ENCODE measurements around the gene PGGHG. TPM values are rescaled to one million over a fixed set of nuclear protein-coding genes. Genes with fewer than 3 reads are reported as not detected.
A peak's percentile ranks its signal among the peaks of the same experiment; 100 is the strongest.

The PGGHG gene
- total RNA-seq, 1 donor from 2014 or later = 163 TPM

DNA sequence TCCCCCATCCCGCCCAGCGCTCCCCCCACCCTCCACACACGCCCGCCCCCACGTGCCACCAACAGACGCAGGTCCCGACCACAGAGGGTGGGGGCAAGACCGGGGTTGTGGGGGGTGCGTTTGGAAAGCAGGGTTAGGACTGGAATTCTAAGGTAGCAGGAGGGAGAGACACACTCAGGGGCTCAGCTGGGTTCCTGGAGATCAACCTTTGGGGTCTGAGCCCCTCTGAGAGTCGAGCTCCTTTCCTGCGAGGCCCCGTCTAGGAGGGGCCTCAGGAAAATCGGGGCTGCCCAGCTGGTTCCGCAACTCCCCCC is 429 bp downstream of the PGGHG start:
- no peaks in the 10 kb centered on the region for H3K9me3 ChIP-seq
- TF ChIP-seq CTCF (IDR thresholded peaks at IDR 0.05) = no peak
- peak in 1 of 2 donors; percentile 18 for ATAC-seq
- H3K27me3 ChIP-seq (ENCODE audit: low read depth) = peaks cover 5% of the 10 kb centered on the region
- H3K4me1 ChIP-seq = peaks cover 21% of the 10 kb centered on the region
- intact Hi-C loops (cut with DNase I) = no loop called here
- peak overlapping the region; percentile 77 for H3K4me3 ChIP-seq
- DNase-seq = no peak
- peak overlapping the region; percentile 62 for H3K27ac ChIP-seq
- peaks cover 20% of the 10 kb centered on the region for H3K36me3 ChIP-seq

DNA sequence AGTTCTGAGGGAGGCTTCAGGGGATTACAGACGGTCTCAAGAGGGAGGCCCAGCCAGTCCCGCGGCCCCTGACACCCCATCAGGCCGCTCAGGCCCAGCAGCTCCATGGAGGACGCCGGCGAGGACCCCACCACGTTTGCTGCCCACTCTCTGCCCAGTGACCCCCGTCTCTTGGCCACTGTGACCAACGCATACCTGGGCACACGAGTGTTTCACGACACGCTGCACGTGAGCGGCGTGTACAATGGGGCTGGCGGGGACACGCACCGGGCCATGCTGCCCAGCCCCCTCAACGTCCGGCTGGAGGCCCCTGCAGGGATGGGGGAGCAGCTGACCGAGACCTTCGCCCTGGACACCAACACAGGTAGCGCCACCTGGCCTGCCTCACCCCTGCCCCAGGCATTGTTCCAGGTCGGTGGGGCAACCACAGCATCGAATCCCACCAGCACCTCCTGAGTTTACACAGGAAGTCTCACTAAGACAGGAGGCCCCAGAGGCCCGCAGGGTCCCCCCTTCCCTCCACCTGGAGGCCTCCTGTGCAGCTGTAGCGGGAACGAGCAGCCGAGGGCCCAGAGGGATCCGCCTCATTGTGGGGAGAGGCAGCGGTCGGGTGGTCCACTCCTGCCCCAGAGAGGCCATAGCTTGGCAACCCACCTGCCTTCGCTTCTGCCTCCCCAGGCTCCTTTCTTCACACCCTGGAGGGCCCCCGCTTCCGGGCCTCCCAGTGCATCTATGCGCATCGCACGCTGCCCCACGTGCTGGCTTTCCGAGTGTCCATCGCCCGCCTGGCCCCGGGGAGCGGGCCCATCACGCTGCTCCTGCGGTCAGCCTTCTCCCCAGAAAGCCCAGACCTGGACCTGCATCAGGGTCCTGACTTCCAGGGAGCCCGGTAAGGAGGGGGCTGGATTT is 1.0 kb downstream of the PGGHG start:
- peaks cover 21% of the 10 kb centered on the region for H3K4me1 ChIP-seq
- DNase-seq = peak; percentile 46
- no peak for ATAC-seq
- H3K27me3 ChIP-seq (ENCODE audit: low read depth) = no peaks in the 10 kb centered on the region
- peak overlapping the region; percentile 62 for H3K27ac ChIP-seq
- intact Hi-C loops (cut with DNase I) = no loop called here
- TF ChIP-seq CTCF (IDR thresholded peaks at IDR 0.05) = no peak
- peak overlapping the region; percentile 77 for H3K4me3 ChIP-seq
- H3K9me3 ChIP-seq = no peaks in the 10 kb centered on the region
- peaks cover 22% of the 10 kb centered on the region for H3K36me3 ChIP-seq

- H3K9me3 ChIP-seq = no peaks in the 10 kb centered on the region
- H3K27ac ChIP-seq = no peak overlapping the region
- no peak overlapping the region for H3K4me3 ChIP-seq
- H3K4me1 ChIP-seq = peaks cover 21% of the 10 kb centered on the region
- TF ChIP-seq CTCF (IDR thresholded peaks at IDR 0.05) = no peak
- no peaks in the 10 kb centered on the region for H3K27me3 ChIP-seq (ENCODE audit: low read depth)
- no peak for ATAC-seq
- peak; percentile 44 for DNase-seq
- H3K36me3 ChIP-seq = peaks cover 22% of the 10 kb centered on the region
- intact Hi-C loops (cut with DNase I) = no loop called here
Observed at GRCh38 chr11:290621-291231, 1.8 kb downstream of the PGGHG start.

DNA sequence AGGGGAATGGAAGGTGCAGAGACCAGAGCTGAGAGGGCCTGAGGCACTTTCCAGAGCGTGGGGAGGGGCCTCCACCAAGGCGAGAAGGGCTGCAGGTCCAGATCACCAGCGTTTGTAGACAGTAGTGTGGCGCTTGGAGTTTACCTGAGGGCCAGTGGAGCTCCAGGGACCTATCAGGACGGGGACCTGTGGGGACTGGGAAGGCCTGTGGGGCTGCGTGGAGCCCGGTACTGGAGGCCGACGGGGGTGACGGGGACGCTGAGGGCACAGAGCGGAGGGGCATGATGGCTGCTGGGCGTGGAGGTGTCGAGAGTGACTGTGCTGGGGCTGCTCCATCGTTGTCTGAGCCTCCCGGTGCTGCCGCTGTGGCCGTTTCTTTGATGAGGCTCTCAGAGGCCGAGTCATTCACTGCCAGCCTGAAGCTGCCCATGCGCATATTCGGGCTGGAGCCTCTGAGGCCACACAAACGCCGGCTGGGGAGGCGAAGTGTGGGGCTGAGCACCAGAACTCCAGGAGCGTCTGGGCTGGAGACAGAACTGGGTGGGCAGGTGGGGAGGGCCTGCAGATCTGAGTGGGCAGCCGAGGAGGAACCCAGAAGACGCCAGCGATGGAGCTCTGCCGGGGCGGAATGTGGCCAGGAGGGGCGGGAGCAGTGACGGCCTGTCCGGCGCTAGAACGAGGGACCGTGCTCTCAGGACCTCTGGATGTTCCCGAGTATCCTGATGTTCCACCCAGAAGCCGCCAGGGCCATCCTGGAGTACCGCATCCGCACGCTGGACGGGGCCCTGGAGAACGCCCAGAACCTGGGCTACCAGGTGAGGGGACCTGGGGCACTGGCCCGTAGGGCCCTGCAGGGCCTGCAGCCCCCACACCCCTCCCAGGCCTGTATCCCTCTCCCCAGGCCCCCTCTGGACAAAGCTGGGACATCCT is 2.6 kb downstream of the PGGHG start:
- H3K4me3 ChIP-seq = no peak overlapping the region
- no peaks in the 10 kb centered on the region for H3K27me3 ChIP-seq (ENCODE audit: low read depth)
- TF ChIP-seq CTCF (IDR thresholded peaks at IDR 0.05) = no peak
- H3K9me3 ChIP-seq = no peaks in the 10 kb centered on the region
- H3K27ac ChIP-seq = no peak overlapping the region
- intact Hi-C loops (cut with DNase I) = no loop called here
- H3K36me3 ChIP-seq = peaks cover 22% of the 10 kb centered on the region
- ATAC-seq (no peak), DNase-seq (peak; percentile 41)
- peaks cover 21% of the 10 kb centered on the region for H3K4me1 ChIP-seq

All from lower lobe of right lung (tissue), 2 donors.